ENCODE data around the gene TTLL4. TPM values are rescaled to one million over a fixed set of nuclear protein-coding genes. Genes with fewer than 3 reads are reported as not detected.

TTLL4 gene
- total and polyA plus RNA-seq, 9 donors, result 6.9 to 19.6 (median 17.2) TPM

- Histone ChIP-seq H3K36me3 (no peaks in the 10 kb centered on the region), H3K27me3 (no peaks in the 10 kb centered on the region), H3K4me1 (ENCODE audit: insufficient read depth) (no peaks in the 10 kb centered on the region), H3K27ac (no peak overlapping the region), H3K4me3 (no peak overlapping the region), H3K9me3 (no peaks in the 10 kb centered on the region)
- intact Hi-C loops (cut with DNase I), result no loop called here
- no peak for TF ChIP-seq EP300 (IDR thresholded peaks at IDR 0.05)
- TF ChIP-seq CTCF (IDR thresholded peaks at IDR 0.05), result no peak
- TF ChIP-seq POLR2A (IDR thresholded peaks at IDR 0.05), result no peak
- DNase-seq, result no peak
- 79 to 92% (median 85%) methylated on average over 1 of the region's 1 CpG for WGBS, 3 donors
These were observed 12.5 kb downstream of the TTLL4 start for GRCh38 chr2:218722876-218723785.

GRCh38 chr2:218726004-218726574, 15.5 kb downstream of the TTLL4 start:
- no peak for TF ChIP-seq POLR2A (IDR thresholded peaks at IDR 0.05)
- no peak for TF ChIP-seq CTCF (IDR thresholded peaks at IDR 0.05)
- TF ChIP-seq EP300 (IDR thresholded peaks at IDR 0.05), result no peak
- intact Hi-C loops (cut with DNase I), result no loop called here
- Histone ChIP-seq H3K27ac (no peak overlapping the region), H3K27me3 (no peaks in the 10 kb centered on the region), H3K9me3 (no peaks in the 10 kb centered on the region), H3K36me3 (no peaks in the 10 kb centered on the region), H3K4me1 (ENCODE audit: insufficient read depth) (no peaks in the 10 kb centered on the region), H3K4me3 (no peak overlapping the region)
- WGBS, 3 donors, result 94 to 96% (median 96%) methylated on average over 6 of the region's 6 CpGs
- DNase-seq, result no peak

- Histone ChIP-seq H3K27ac (no peak overlapping the region), H3K36me3 (no peaks in the 10 kb centered on the region), H3K9me3 (no peaks in the 10 kb centered on the region), H3K4me1 (ENCODE audit: insufficient read depth) (peaks cover 1% of the 10 kb centered on the region), H3K4me3 (no peak overlapping the region), H3K27me3 (no peaks in the 10 kb centered on the region)
- 93 to 96% (median 96%) methylated on average over 6 of the region's 6 CpGs for whole genome bisulfite sequencing, 3 donors
- intact Hi-C loops (cut with DNase I), result no loop called here
- DNase-seq, result no peak
- TF ChIP-seq CTCF (IDR thresholded peaks at IDR 0.05) (no peak), POLR2A (IDR thresholded peaks at IDR 0.05) (no peak), EP300 (IDR thresholded peaks at IDR 0.05) (no peak)
These were observed 17.0 kb downstream of the TTLL4 start for GRCh38 chr2:218727502-218728165.

- no peak for DNase-seq
- Histone ChIP-seq H3K27me3 (no peaks in the 10 kb centered on the region), H3K4me1 (ENCODE audit: insufficient read depth) (peaks cover 1% of the 10 kb centered on the region), H3K36me3 (no peaks in the 10 kb centered on the region), H3K27ac (no peak overlapping the region), H3K4me3 (no peak overlapping the region), H3K9me3 (no peaks in the 10 kb centered on the region)
- TF ChIP-seq CTCF (IDR thresholded peaks at IDR 0.05) (no peak), EP300 (IDR thresholded peaks at IDR 0.05) (no peak)
- 97% methylated on average over 3 of the region's 3 CpGs for WGBS, 3 donors
- intact Hi-C loops (cut with DNase I), result loop anchor here in 1 of 4 donors (10.0 kb wide), 1 partner anchor 95 kb away; no protein-coding TSS in a partner anchor
These were observed 19.0 kb downstream of the TTLL4 start for GRCh38 chr2:218729640-218730039.
